ENCODE data around the gene NAT16. TPM values are rescaled to one million over a fixed set of nuclear protein-coding genes. Genes with fewer than 3 reads are reported as not detected.

The NAT16 gene
- total and polyA plus RNA-seq, 2 of the 8 experiments (the other 6 are each of a cell fraction or from before 2014, with no cell fraction given), result 0.26 to 0.84 TPM

- no peak overlapping the region for H3K4ac ChIP-seq (replicated peaks; ENCODE audit: insufficient read length, low read depth, low read length)
- no peaks in the 10 kb centered on the region; the same call in 1 of the 2 replicates for H3K23me2 ChIP-seq (ENCODE audit: low read depth, low read length)
- ChIA-PET POLR2A (ENCODE audit: partially characterized antibody) (interaction anchor here (0.6 to 3.2 kb wide), 3 partner anchors 24 to 50 kb away, joined by 3 to 15 read pairs (median 3); no protein-coding TSS in a partner anchor), CTCF (ENCODE audit: partially characterized antibody) (interaction anchor here (0.7 to 8.3 kb wide), 6 partner anchors 13 to 34 kb away, joined by 3 to 80 read pairs (median 8); no protein-coding TSS in a partner anchor)
- no peaks in the 10 kb centered on the region; a peak in 1 of 7 replicates for H3K27me3 ChIP-seq (replicated peaks in 1 of 4; ENCODE audit: control insufficient read depth in 3 of 4, extremely low read depth in 1 of 4, insufficient read depth in 3 of 4, low read length in 3 of 4)
- H3K4me2 ChIP-seq (ENCODE audit: insufficient read depth in 1 of 2, low read depth in 2 of 2, low read length in 2 of 2), result no peak overlapping the region
- no peak overlapping the region for H3K23ac ChIP-seq (ENCODE audit: insufficient read length)
- no peak overlapping the region; the same call in 1 of the 2 replicates for H2AK5ac ChIP-seq (ENCODE audit: low read depth, low read length)
- peak overlapping the region; percentile 68; the same call in 1 of the 2 replicates for H2BK12ac ChIP-seq (ENCODE audit: low read depth, low read length)
- H3K79me2 ChIP-seq (ENCODE audit: control insufficient read depth in 1 of 2, insufficient read depth in 2 of 2, low read length in 2 of 2), result no peaks in the 10 kb centered on the region
- DNase-seq (ENCODE audit: low read depth in 1 of 2, low spot score in 2 of 2) (no peak), FAIRE-seq (no peak)
- no peak overlapping the region for H3K14ac ChIP-seq (ENCODE audit: insufficient read length)
- TF ChIP-seq RXRA (IDR thresholded peaks at IDR 0.05; ENCODE audit: insufficient read depth, low read depth, low read length), result no peak
- no peak for TF ChIP-seq SAP30 (IDR thresholded peaks at IDR 0.05; ENCODE audit: insufficient read depth, insufficient replicate concordance, low read length)
- no peak for TF ChIP-seq JUND (IDR thresholded peaks at IDR 0.05; ENCODE audit: low read length)
- TF ChIP-seq FOSL1 (IDR thresholded peaks at IDR 0.05; ENCODE audit: insufficient read depth, low read depth, low read length), result no peak
- TF ChIP-seq PHF8 (conservative IDR thresholded peaks at IDR 0.05; ENCODE audit: low read depth, low read length), result no peak
- no peak for TF ChIP-seq TAF7 (optimal IDR thresholded peaks at IDR 0.05; ENCODE audit: borderline replicate concordance, low read depth, low read length)
- TF ChIP-seq SRF (IDR thresholded peaks at IDR 0.05; ENCODE audit: low read depth, low read length), result no peak
- TF ChIP-seq KDM4A (IDR thresholded peaks at IDR 0.05; ENCODE audit: low read depth, low read length, severe bottlenecking), result no peak
- TF ChIP-seq GABPA (IDR thresholded peaks at IDR 0.05; ENCODE audit: borderline replicate concordance, insufficient read depth, low read length), result no peak
- no peak for TF ChIP-seq NANOG (IDR thresholded peaks at IDR 0.05; ENCODE audit: insufficient read depth, low read depth, low read length, poor library complexity, severe bottlenecking)
- TF ChIP-seq CBX8 (IDR thresholded peaks at IDR 0.05; ENCODE audit: borderline replicate concordance, low read depth, low read length), result no peak
- no peak overlapping the region for H2BK15ac ChIP-seq (ENCODE audit: low read length)
- no peak overlapping the region for H3K27ac ChIP-seq (ENCODE audit: low read depth, low read length)
- H2BK20ac ChIP-seq (ENCODE audit: low read length), result no peak overlapping the region
- H2BK5ac ChIP-seq (ENCODE audit: low read depth, low read length), result no peak overlapping the region
- peaks cover 0 to 4% of the 10 kb centered on the region in 2 experiments; a peak in 1 of 4 replicates for H3K9me3 ChIP-seq (ENCODE audit: insufficient read depth in 2 of 2, low read depth in 1 of 2, low read length in 1 of 2)
- H3K4me3 ChIP-seq (ENCODE audit: extremely low read depth in 1 of 4, insufficient read depth in 2 of 4, low read depth in 3 of 4, low read length in 4 of 4), result no peak overlapping the region
- no peak overlapping the region for H3K56ac ChIP-seq (replicated peaks; ENCODE audit: insufficient read length, low read depth, low read length)
- H4K20me1 ChIP-seq (replicated peaks in 1 of 2; ENCODE audit: control insufficient read depth in 1 of 2, insufficient read depth in 2 of 2, low read length in 2 of 2), result no peaks in the 10 kb centered on the region
- H3K4me1 ChIP-seq (replicated peaks in 1 of 4; ENCODE audit: control insufficient read depth in 3 of 4, insufficient read depth in 4 of 4, low read length in 3 of 4), result peaks cover 11 to 22% (median 14%) of the 10 kb centered on the region in 4 experiments
- H3K18ac ChIP-seq (ENCODE audit: extremely low read depth, low read length), result no peak overlapping the region
- no peak overlapping the region for H2AFZ ChIP-seq (ENCODE audit: low read length)
- H4K5ac ChIP-seq (ENCODE audit: insufficient read length, low read depth, low read length), result no peak overlapping the region
- H2BK120ac ChIP-seq (replicated peaks; ENCODE audit: low read depth, low read length), result no peak overlapping the region
- H3K79me1 ChIP-seq (ENCODE audit: low read depth, low read length), result no peaks in the 10 kb centered on the region
- H4K91ac ChIP-seq (replicated peaks; ENCODE audit: insufficient read length, low read length), result no peak overlapping the region
- 89% methylated on average over 7 of the region's 7 CpGs; no CpG with 5 or more reads in 1 of the 2 experiments for WGBS, 2 experiments (ENCODE audit: extremely low coverage in 1 of 2, insufficient coverage in 1 of 2, insufficient read length in 1 of 2, insufficient replicate concordance in 2 of 2, low coverage in 1 of 2, low lambda C conversion rate in 2 of 2, missing lambda C conversion rate in 1 of 2)
- no peak overlapping the region for H3K9ac ChIP-seq (replicated peaks in 1 of 4; ENCODE audit: extremely low read depth in 1 of 4, low read depth in 3 of 4, low read length in 3 of 4)
- no peaks in the 10 kb centered on the region for H3K36me3 ChIP-seq (ENCODE audit: control insufficient read depth in 2 of 4, insufficient read depth in 4 of 4, low read length in 3 of 4)
- no peak overlapping the region for H4K8ac ChIP-seq (ENCODE audit: extremely low read depth, insufficient read depth, low read length)
Measured at GRCh38 chr7:101124376-101125056, 55.6 kb downstream of the NAT16 start.

Data from H1 (cell line).